IMR-90 (cell line): ENCODE data around the gene REXO1. TPM values are rescaled to one million over a fixed set of nuclear protein-coding genes. Genes with fewer than 3 reads are reported as not detected.

ENCODE experiments used
- ATAC-seq: fragments of 200-7000 bp; cut with Tn5 transposase; 2 replicates; pipeline ENCODE4 v1.9.1; 2020; ENCODE audit warnings: low read depth, mild to moderate bottlenecking, moderate library complexity
- BruUV-seq: library from RNA; stranded (reverse); fragments of 400-500 nt; replicated peaks from 2 replicates; lab custom pipeline; 2021; lab: Mats Ljungman, UMichigan
- CTCF ChIA-PET: fragments of 300-600 bp; formaldehyde crosslinking; extraction: SDS; loops from one replicate; lab custom pipeline; 2021; ENCODE audit warnings: antibody characterized with exemption; lab: Yijun Ruan, JAX
- POLR2A ChIA-PET: fragments of 300-600 bp; sonication (Branson Sonifier 250); formaldehyde crosslinking; loops from one replicate; lab custom pipeline; 2022; ENCODE audit warnings: antibody characterized with exemption; ENCODE audit not compliant: unreplicated experiment; lab: Charles Lee
- DNase-seq: peaks from one replicate; pipeline ENCODE4 v3.0.0; 2013
- H2AFZ ChIP-seq: replicated peaks from 2 replicates; pipeline ENCODE3; 2013; ENCODE audit warnings: low read length, mild to moderate bottlenecking; ENCODE audit not compliant: poor library complexity
- H2AK5ac ChIP-seq: 2 replicates; pipeline ENCODE4 v1.6.1; 2013; ENCODE audit warnings: low read depth, low read length, inconsistent platforms
- H2AK9ac ChIP-seq: replicated peaks from 2 replicates; pipeline ENCODE3; 2013; ENCODE audit warnings: mild to moderate bottlenecking, low read depth, low read length, moderate library complexity; ENCODE audit not compliant: poor library complexity
- H2BK120ac ChIP-seq: 2 replicates; pipeline ENCODE4 v1.6.1; 2013; ENCODE audit warnings: low read depth, low read length, inconsistent platforms
- H2BK15ac ChIP-seq: 3 replicates; pipeline ENCODE4 v1.6.1; 2013; ENCODE audit warnings: low read depth, low read length, inconsistent platforms
- H2BK20ac ChIP-seq: 2 replicates; pipeline ENCODE4 v1.6.1; 2013; ENCODE audit warnings: low read depth, mild to moderate bottlenecking, inconsistent platforms, low read length, moderate library complexity
- H2BK5ac ChIP-seq: 2 replicates; pipeline ENCODE4 v1.6.1; 2013; ENCODE audit warnings: mild to moderate bottlenecking, low read depth, low read length, inconsistent platforms; ENCODE audit not compliant: poor library complexity, severe bottlenecking
- H3K14ac ChIP-seq: replicated peaks from 2 replicates; pipeline ENCODE4 v1.6.1; 2013; ENCODE audit warnings: low read depth, low read length, inconsistent platforms
- H3K18ac ChIP-seq: 2 replicates; pipeline ENCODE4 v1.6.1; 2013; ENCODE audit warnings: low read depth, low read length, control low read depth
- H3K23ac ChIP-seq: 2 replicates; pipeline ENCODE4 v1.6.1; 2013; ENCODE audit warnings: low read depth, low read length, inconsistent platforms
- H3K27ac ChIP-seq: 2 replicates; pipeline ENCODE4 v1.5.1; 2013; ENCODE audit warnings: mild to moderate bottlenecking, control low read depth, low read length; ENCODE audit not compliant: insufficient read depth
- H3K27me3 ChIP-seq: 2 replicates; pipeline ENCODE4 v1.6.1; 2013; ENCODE audit warnings: low read length; ENCODE audit not compliant: control insufficient read depth, insufficient read depth
- H3K36me3 ChIP-seq: 2 replicates; pipeline ENCODE4 v1.6.1; 2013; ENCODE audit warnings: low read length, mixed read lengths; ENCODE audit not compliant: control insufficient read depth, insufficient read depth
- H3K4ac ChIP-seq: 2 replicates; pipeline ENCODE4 v1.6.1; 2013; ENCODE audit warnings: low read depth, low read length, inconsistent platforms
- H3K4me1 ChIP-seq: 2 replicates; pipeline ENCODE4 v1.6.1; 2013; ENCODE audit warnings: low read length, mixed read lengths; ENCODE audit not compliant: control insufficient read depth, insufficient read depth
- H3K4me2 ChIP-seq: 2 replicates; pipeline ENCODE4 v1.6.1; 2013; ENCODE audit warnings: low read depth, mild to moderate bottlenecking, control low read depth, low read length, moderate library complexity
- H3K4me3 ChIP-seq: 2 replicates; pipeline ENCODE4 v1.5.1; 2013; ENCODE audit warnings: low read depth, mild to moderate bottlenecking, control low read depth, low read length, moderate library complexity; ENCODE audit not compliant: insufficient read depth
- H3K56ac ChIP-seq: 2 replicates; pipeline ENCODE4 v1.6.1; 2013; ENCODE audit warnings: low read length, inconsistent platforms; ENCODE audit not compliant: insufficient read depth; ENCODE audit errors: extremely low read depth
- H3K79me1 ChIP-seq, 2 experiments: 2 replicates each; pipeline ENCODE4 v1.6.1; 2013; ENCODE audit warnings: low read length in 2 of 2, inconsistent platforms in 1 of 2, low read depth in 1 of 2
- H3K9ac ChIP-seq: 2 replicates; pipeline ENCODE4 v1.6.1; 2013; ENCODE audit warnings: low read depth, low read length, control low read depth
- H3K9me1 ChIP-seq: 2 replicates; pipeline ENCODE4 v1.6.1; 2013; ENCODE audit warnings: low read length, inconsistent platforms; ENCODE audit not compliant: insufficient read depth
- H3K9me3 ChIP-seq: 2 replicates; pipeline ENCODE4 v1.6.1; 2013; ENCODE audit warnings: low read length; ENCODE audit not compliant: control insufficient read depth, insufficient read depth
- H4K20me1 ChIP-seq: 2 replicates; pipeline ENCODE4 v1.6.1; 2013; ENCODE audit warnings: low read length, inconsistent platforms; ENCODE audit not compliant: insufficient read depth
- H4K5ac ChIP-seq: 2 replicates; pipeline ENCODE4 v1.6.1; 2013; ENCODE audit warnings: mild to moderate bottlenecking, low read depth, low read length, control low read depth
- H4K8ac ChIP-seq, 2 experiments: 2 replicates each; pipeline ENCODE4 v1.6.1; 2013; ENCODE audit warnings: low read depth in 2 of 2, low read length in 2 of 2, control low read depth in 1 of 2, inconsistent platforms in 1 of 2
- H4K91ac ChIP-seq: 2 replicates; pipeline ENCODE4 v1.6.1; 2013; ENCODE audit warnings: low read depth, low read length, inconsistent platforms; ENCODE audit not compliant: insufficient read depth
- CTCF ChIP-seq: conservative IDR thresholded peaks from 2 replicates; pipeline ENCODE4 v1.5.1; 2012; ENCODE audit warnings: mild to moderate bottlenecking, low read depth, low read length, improper control_type of control experiment
- RFX5 ChIP-seq: IDR thresholded peaks from 2 replicates; pipeline ENCODE4 v1.8.0; 2012; ENCODE audit warnings: low read depth, mild to moderate bottlenecking, low read length, moderate library complexity
- SMC3 ChIP-seq: fragments of 150-350 bp; IDR thresholded peaks from 2 replicates; pipeline ENCODE4 v1.6.1; 2016; ENCODE audit warnings: low read depth, mild to moderate bottlenecking, antibody characterized with exemption, low read length, moderate library complexity
- WGBS, 2 experiments: methylation state at CpG; one replicate each; pipeline versions ENCODE4 v1.1.5 to v1.1.7; 2013; ENCODE audit warnings: missing lambda C conversion rate in 2 of 2; ENCODE audit not compliant: insufficient read length in 1 of 2; ENCODE audit errors: extremely low coverage in 2 of 2; 5-methylcytosine and 5-hydroxymethylcytosine counted together
- dilution Hi-C: fragments of 300-500 bp; cut with HindIII; formaldehyde crosslinking; loops from one replicate; pipeline ENCODE4 v1.14.3; 2018; ENCODE audit warnings: low sequenced_read_pairs; ENCODE audit not compliant: unreplicated experiment
- in situ Hi-C: fragments of 300-500 bp; cut with MboI; formaldehyde crosslinking; loops from 3 replicates; pipeline ENCODE4 v1.14.3; 2019; ENCODE audit warnings: low sequenced_read_pairs, inconsistent platforms, mixed read lengths
- intact Hi-C: fragments of 100-400 bp; cut with micrococcal nuclease; formaldehyde crosslinking; loops from 2 replicates; pipeline ENCODE4 v1.10.0; 2022
- polyA plus RNA-seq, 3 experiments: library from polyadenylated mRNA; depleted of rRNA; stranded (reverse); fragments of >200 nt; gene quantifications; 2 replicates each; pipeline ENCODE4 v1.2.3, GENCODE V29; 2012; ENCODE audit warnings: low replicate concordance in 1 of 3
- total RNA-seq: library from RNA; depleted of rRNA; stranded (reverse); fragments of >200 nt; gene quantifications from 2 replicates; pipeline ENCODE4 v1.2.3, GENCODE V29; 2012

Gene REXO1
- total and polyA plus RNA-seq, 2 of the 4 experiments (the other 2 are of a cell fraction) = 1.4 to 63.7 TPM

DNA sequence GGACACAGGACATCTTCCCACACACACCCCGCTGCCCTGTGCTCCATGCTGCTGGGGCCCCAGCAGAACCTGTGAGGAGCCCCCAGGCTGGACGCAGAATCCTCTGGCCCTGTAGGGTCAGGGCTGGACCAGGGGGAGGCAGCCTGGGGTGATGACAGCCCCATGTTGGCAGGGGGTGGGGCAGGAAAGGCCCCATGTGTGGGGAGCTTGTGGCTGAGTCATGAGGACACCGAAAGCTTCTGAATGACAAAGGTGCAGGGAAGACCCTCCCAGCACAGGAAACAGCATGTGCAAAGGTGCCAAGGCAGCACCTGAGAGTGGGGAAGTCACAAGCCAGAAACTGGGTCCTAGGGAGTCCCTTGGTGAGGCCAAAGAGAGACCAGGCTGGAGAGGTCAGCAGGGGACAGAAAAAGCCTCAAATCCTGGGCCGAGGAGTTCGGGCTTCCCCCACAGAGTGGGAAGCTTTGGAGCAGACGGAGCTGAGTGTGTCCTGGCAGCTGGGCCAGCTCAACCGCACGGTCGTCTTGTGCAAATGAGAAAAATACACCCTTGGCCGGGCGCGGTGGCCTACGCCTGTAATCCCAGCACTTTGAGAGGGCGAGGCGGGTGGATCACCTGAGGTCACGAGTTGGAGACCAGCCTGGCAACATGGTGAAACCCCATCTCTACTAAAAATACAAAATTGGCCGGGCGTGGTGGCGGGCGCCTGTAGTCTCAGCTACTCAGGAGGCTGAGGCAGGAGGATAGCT, 53.7 kb downstream of the REXO1 start (continued):
- no peak for TF ChIP-seq SMC3

GRCh38 chr19:1791879-1792278, 56.4 kb downstream of the REXO1 start:
- Histone ChIP-seq H3K79me1 (no peaks in the 10 kb centered on the region), H3K9ac (no peak overlapping the region), H3K9me1 (no peaks in the 10 kb centered on the region), H4K8ac (no peak overlapping the region), H3K9me3 (peaks cover 3% of the 10 kb centered on the region; the same call in 1 of the 2 replicates), H3K27ac (no peak overlapping the region), H3K4me1 (no peaks in the 10 kb centered on the region), H3K14ac (no peak overlapping the region), H3K18ac (no peak overlapping the region), H3K27me3 (peaks cover 11% of the 10 kb centered on the region; the same call in 1 of the 2 replicates), H4K20me1 (no peaks in the 10 kb centered on the region), H2AK5ac (no peak overlapping the region), H3K23ac (no peak overlapping the region), H2BK15ac (no peak overlapping the region), H3K36me3 (no peaks in the 10 kb centered on the region), H2BK5ac (no peak overlapping the region), H2AK9ac (no peak overlapping the region), H3K4me2 (no peak overlapping the region), H4K5ac (no peak overlapping the region), H3K56ac (no peak overlapping the region), H3K4ac (no peak overlapping the region), H3K4me3 (no peak overlapping the region), H2AFZ (no peak overlapping the region), H2BK20ac (no peak overlapping the region), H2BK120ac (no peak overlapping the region), H4K91ac (no peak overlapping the region)
- ATAC-seq (no peak), DNase-seq (no peak)
- WGBS, 2 experiments = 50% methylated on average over 3 of the region's 14 CpGs; no CpG with 5 or more reads in 1 of the 2 experiments
- ChIA-PET CTCF (interaction anchor here (0.5 kb wide), 1 partner anchor 11 kb away, joined by 3 read pairs; no protein-coding TSS in a partner anchor), POLR2A (no interaction called here)
- intact Hi-C loops = loop anchor here (10.0 kb wide), 1 partner anchor 187 kb away; the partner anchor contains the start of gene UQCR11
- dilution Hi-C loops = no loop called here
- TF ChIP-seq CTCF (no peak), RFX5 (no peak)
- no TSS peak for BruUV-seq
- in situ Hi-C loops = loop anchor here (25.0 kb wide), 1 partner anchor 255 kb away; no protein-coding TSS in a partner anchor
